ENCODE results near the gene CRB1.

Gene CRB1

DNA sequence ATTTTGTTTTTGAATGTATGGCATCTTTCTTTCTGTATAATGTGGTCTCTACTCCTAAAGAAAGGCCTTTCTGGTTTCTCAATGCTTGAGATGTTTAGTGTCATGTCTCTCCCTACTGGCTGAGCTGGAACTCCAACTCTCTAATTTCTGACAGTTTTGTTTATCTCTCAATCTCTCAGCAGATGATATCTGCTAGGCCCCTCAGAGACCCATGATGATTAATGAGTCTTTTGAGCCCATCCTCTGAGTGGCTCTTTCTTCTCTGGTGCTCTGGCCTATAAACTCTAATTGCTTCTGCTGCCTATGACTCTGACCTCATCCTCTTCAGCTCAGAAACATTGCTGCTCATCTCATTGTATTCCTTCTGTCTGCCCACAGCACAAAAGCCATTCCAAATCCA, 46.6 kb downstream of the CRB1 start:
- H3K4me3 Mint-ChIP-seq: no peak overlapping the region
- H3K9me3 Mint-ChIP-seq: no peaks in the 10 kb centered on the region
- no peaks in the 10 kb centered on the region for H3K27me3 Mint-ChIP-seq
- no peaks in the 10 kb centered on the region for H3K4me1 Mint-ChIP-seq (ENCODE audit: low read depth)
- H3K36me3 Mint-ChIP-seq (ENCODE audit: low read depth): no peaks in the 10 kb centered on the region
- no peak overlapping the region for H3K27ac Mint-ChIP-seq

DNA sequence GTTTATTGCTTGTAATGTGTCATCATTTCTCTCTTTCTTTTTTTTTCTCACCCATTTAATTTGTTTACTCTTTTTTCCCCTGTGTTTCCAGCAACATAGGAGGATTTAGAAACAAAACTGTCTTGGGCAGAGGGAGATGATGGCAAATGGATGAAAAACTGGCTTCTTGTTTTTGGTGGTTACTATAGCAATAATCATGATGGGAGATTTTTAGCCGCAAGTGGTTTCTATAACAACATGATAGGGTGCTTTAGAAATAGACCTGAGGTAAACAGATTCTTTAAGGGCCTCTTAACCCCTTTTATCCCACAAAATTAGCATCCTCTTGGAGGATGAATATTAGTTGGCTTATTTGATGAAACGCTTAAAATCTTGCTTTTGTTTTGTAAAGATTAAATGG, 51.6 kb downstream of the CRB1 start:
- H3K9me3 Mint-ChIP-seq: no peaks in the 10 kb centered on the region
- no peaks in the 10 kb centered on the region for H3K4me1 Mint-ChIP-seq (ENCODE audit: low read depth)
- H3K27ac Mint-ChIP-seq: no peak overlapping the region
- H3K27me3 Mint-ChIP-seq: no peaks in the 10 kb centered on the region
- H3K36me3 Mint-ChIP-seq (ENCODE audit: low read depth): no peaks in the 10 kb centered on the region
- H3K4me3 Mint-ChIP-seq: no peak overlapping the region

DNA sequence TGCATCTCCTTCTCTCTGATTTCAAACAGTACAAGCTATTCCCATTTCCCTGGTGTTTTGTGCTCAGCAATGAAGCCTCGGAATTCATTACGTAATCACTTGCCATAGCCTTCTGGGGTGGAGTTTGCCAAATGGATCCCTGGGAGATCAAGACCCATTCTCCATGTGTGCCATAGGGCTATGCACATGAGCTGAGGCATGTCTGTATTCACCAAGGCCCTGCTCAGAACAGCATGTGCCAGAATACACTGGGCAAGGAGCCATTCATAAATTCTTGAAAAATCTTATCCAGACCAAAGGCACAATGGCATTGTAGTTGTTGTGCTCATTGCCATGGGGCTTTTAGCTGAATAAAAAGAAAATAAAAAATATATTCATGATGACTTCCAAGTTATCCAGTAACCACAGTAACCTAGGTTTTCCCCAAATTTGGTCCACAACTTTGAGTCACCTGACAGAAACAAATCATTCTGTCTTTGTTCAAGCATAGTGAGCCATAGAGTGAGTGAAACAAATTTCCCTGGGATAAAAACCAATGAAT, 53.0 kb downstream of the CRB1 start:
- Mint-ChIP-seq H3K4me1 (ENCODE audit: low read depth) (no peaks in the 10 kb centered on the region), H3K27me3 (no peaks in the 10 kb centered on the region), H3K36me3 (ENCODE audit: low read depth) (no peaks in the 10 kb centered on the region), H3K4me3 (no peak overlapping the region), H3K27ac (no peak overlapping the region), H3K9me3 (no peaks in the 10 kb centered on the region)

DNA sequence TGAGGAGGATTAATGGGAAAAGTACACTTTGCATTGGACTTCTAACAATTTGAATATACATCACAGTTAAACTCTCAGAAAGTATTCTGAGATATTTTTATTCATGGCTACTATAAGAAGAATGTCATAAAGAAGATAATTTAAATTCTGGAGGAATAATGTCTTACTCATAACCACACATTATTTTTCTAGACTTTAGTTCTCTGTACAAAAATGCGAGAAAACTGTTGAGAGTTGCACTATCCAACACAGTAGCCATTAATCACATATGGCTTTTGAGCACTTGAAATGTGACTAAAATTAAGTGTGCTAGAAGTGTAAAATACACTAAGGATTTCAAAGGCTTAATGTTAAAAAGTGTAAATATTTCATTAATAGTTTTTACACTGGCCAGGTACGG, 53.8 kb downstream of the CRB1 start:
- H3K9me3 Mint-ChIP-seq: no peaks in the 10 kb centered on the region
- no peak overlapping the region for H3K27ac Mint-ChIP-seq
- H3K4me3 Mint-ChIP-seq: no peak overlapping the region
- no peaks in the 10 kb centered on the region for H3K27me3 Mint-ChIP-seq
- no peaks in the 10 kb centered on the region for H3K36me3 Mint-ChIP-seq (ENCODE audit: low read depth)
- no peaks in the 10 kb centered on the region for H3K4me1 Mint-ChIP-seq (ENCODE audit: low read depth)

DNA sequence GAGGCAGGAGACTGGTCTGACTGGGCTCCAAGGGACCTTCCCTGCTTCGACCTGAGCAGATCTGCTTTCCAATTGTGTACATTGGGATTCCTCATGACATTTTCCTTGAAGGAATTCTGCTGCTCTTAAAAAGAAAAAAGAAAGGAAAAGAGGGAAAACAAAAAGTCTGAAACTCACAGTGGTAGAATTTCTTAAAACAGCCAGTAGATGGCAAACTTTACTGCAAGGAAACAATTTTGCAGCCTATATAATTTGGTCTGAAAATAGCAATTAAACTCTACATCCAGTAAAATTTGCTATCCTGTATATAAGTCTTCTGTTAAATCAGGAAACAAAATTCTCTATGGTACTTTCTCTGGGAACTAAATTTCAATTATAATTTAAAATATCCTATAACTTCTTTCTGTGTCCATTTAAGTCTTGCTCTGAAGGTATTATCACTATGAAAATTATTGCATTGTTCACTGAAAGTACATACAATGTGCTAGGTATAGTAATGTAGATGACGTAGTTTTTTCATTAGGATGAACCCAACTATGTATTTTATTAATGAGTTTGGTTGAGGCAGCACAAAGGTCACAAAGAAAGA, 59.8 kb downstream of the CRB1 start:
- H3K36me3 Mint-ChIP-seq (ENCODE audit: low read depth): no peaks in the 10 kb centered on the region
- H3K4me3 Mint-ChIP-seq: no peak overlapping the region
- no peak overlapping the region for H3K27ac Mint-ChIP-seq
- no peaks in the 10 kb centered on the region for H3K4me1 Mint-ChIP-seq (ENCODE audit: low read depth)
- H3K27me3 Mint-ChIP-seq: no peaks in the 10 kb centered on the region
- H3K9me3 Mint-ChIP-seq: no peaks in the 10 kb centered on the region

DNA sequence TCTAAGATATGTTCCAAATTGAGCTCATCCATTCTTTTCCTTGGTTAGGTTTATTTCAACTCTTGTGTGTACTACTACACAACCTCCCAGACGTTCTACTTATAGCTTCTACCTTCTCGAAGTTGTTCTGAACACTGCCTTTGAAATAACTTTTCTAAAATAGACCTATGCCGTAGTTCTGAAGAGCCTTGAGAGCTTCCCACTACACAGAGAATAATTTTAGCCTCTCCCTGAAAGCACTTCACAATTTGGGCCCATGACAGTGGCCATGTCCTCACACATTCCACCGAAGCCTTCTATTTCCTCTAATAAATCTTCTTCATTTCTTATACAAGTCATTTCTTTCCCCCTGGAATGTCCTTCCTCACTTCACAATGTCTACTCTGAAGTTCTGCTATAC, 62.2 kb downstream of the CRB1 start:
- Mint-ChIP-seq H3K27me3 (no peaks in the 10 kb centered on the region), H3K4me1 (ENCODE audit: low read depth) (no peaks in the 10 kb centered on the region), H3K4me3 (no peak overlapping the region), H3K9me3 (no peaks in the 10 kb centered on the region), H3K36me3 (ENCODE audit: low read depth) (no peaks in the 10 kb centered on the region), H3K27ac (no peak overlapping the region)

DNA sequence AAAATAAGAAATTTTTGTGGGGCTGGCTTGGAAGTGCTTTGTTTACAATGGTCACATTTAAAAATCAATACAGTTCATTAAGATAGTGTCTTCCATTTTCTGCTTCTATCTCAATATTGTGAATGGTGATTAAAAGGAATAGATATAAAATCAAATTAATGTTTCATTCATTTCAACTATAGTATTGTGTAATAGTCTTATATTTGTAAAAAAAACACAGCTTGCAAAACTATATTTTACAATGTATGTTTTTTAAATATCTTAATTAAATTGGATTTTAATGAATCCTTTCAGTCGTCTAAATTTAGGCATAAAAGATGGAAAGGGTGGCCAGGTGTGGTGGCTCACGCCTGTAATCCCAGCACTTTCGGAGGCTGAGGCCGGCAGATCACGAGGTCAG, 63.5 kb downstream of the CRB1 start:
- Mint-ChIP-seq H3K4me1 (ENCODE audit: low read depth) (no peaks in the 10 kb centered on the region), H3K27ac (no peak overlapping the region), H3K36me3 (ENCODE audit: low read depth) (no peaks in the 10 kb centered on the region), H3K4me3 (no peak overlapping the region), H3K9me3 (no peaks in the 10 kb centered on the region), H3K27me3 (no peaks in the 10 kb centered on the region)

DNA sequence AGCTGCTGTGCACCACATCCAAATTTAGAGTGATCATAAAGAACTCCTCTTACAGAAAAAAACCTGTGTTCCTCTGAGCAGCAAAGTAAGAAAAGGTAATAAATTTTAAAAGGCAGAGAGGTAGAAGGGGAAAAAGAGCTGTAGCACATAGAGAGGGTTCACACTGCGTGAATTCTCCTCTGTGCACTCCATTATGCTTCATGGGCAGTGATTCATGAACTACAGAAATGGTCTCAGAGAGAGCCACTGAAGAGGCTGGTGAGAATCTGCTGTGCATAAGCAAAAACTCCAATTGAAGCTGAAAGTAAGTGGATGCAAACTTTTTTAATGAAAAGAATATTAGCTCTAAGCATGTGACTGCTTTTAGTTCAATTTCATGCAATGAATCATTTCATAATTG, 65.0 kb downstream of the CRB1 start:
- Mint-ChIP-seq H3K4me1 (ENCODE audit: low read depth) (no peaks in the 10 kb centered on the region), H3K27me3 (no peaks in the 10 kb centered on the region), H3K27ac (no peak overlapping the region), H3K36me3 (ENCODE audit: low read depth) (no peaks in the 10 kb centered on the region), H3K9me3 (no peaks in the 10 kb centered on the region), H3K4me3 (no peak overlapping the region)

DNA sequence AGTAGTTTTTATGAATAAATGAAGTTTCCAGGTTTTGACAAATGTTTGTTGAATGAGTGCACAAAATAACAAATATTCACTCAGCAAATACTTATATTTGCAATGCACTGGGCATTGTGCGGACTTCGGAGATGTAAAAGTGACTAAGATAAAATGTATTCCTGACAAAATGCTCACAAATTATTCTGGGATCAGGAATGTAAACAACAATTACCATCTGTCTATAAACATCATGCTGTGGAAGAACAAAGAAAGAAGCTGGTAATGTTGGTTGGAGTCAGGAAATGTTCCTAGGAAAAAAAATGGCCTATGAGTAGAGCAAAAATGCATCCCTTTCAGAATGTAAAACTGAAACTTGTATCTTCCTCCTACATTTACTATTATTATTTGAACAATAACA, 68.5 kb downstream of the CRB1 start:
- Mint-ChIP-seq H3K9me3 (no peaks in the 10 kb centered on the region), H3K27ac (no peak overlapping the region), H3K36me3 (ENCODE audit: low read depth) (no peaks in the 10 kb centered on the region), H3K4me3 (no peak overlapping the region), H3K4me1 (ENCODE audit: low read depth) (no peaks in the 10 kb centered on the region), H3K27me3 (peaks cover 6% of the 10 kb centered on the region)

DNA sequence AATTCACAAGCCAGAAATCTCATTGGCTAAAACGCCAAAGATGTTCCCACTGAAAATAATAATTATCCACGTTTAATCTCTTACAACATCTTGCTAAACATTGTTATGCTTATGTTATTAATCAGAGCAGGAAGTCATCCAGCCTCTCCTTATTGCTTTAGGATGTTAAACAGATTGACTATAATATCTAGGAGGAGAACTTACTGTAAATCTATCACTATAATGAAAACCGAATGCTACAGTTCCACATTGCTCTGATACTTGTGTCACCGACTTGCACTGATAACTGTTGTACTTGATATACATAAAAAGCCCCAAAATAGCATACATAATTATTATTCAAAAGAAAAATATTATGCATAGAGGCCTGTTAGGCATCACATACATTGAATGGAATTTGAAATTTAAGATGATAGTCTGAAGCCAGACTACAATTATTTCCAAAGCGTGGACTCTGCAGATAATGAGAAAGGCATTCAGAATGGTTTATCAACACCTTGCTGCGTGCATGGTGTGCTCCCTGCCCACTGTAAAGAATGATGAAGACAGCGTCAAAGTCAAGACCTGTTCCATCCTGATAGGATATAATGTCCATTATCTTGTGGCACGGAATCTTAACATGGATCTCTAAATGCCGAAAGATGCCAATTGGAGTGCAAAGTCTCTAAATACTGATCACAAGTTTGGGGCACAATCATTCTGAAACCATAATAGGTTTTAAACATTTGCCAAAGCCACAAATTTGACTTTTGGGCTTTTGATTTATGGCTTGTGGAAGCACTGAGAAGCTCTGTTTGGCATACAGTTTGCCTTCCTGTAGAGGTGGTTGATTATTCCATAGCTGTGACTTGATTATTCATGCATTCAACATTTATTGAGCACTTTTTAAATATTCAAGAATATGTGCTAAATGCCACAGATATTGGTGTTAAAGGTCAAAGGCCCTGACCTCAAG, 71.3 kb downstream of the CRB1 start:
- no peaks in the 10 kb centered on the region for H3K9me3 Mint-ChIP-seq
- no peaks in the 10 kb centered on the region for H3K36me3 Mint-ChIP-seq (ENCODE audit: low read depth)
- H3K27me3 Mint-ChIP-seq: peaks cover 10% of the 10 kb centered on the region
- H3K4me1 Mint-ChIP-seq (ENCODE audit: low read depth): no peaks in the 10 kb centered on the region
- H3K27ac Mint-ChIP-seq: no peak overlapping the region
- no peak overlapping the region for H3K4me3 Mint-ChIP-seq

DNA sequence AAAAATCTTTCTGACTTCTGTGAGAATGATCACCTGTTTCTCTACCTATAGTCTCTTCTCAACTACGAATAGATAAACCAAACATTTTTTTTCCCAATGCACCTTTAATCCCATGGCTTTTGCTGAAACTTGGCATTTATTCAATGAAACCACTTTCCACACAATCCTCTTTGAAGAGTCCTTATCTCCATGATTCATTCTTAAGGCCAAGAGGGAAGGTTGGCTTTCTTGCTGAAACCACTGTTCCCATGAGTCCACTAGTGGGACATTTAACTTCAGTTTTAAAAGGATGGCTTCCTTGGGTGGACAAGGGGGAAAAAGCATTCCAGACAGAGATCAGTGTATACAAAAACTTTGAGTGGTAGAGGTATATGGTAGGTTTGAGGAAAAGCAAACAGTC, 73.6 kb downstream of the CRB1 start:
- Mint-ChIP-seq H3K36me3 (ENCODE audit: low read depth) (no peaks in the 10 kb centered on the region), H3K27me3 (peaks cover 10% of the 10 kb centered on the region), H3K9me3 (no peaks in the 10 kb centered on the region), H3K4me3 (no peak overlapping the region), H3K4me1 (ENCODE audit: low read depth) (no peaks in the 10 kb centered on the region), H3K27ac (no peak overlapping the region)

DNA sequence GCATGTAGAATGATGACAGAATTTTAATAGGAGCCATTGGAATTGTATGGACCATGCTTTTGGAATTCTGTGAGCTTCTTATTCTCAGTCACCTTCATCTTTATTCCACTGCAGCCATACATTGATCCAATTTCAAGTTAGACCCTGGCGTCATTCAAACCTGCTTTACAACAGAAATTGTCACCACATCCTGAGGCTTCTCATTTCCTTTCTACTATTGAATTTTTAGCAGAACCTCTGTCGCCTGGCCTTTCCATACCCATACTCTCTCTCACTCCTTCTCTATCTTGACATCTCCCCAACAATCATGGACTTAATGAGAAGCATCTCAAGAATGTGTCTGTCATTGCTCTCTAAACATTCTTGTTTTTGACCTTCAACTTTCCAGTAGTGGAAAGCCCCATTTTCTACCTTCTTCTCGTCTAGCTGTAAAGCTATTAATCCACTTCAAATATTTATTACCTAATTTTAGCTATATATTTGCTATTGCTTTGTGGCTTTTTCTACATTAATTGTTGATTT, 74.1 kb downstream of the CRB1 start:
- Mint-ChIP-seq H3K4me3 (no peak overlapping the region), H3K9me3 (no peaks in the 10 kb centered on the region), H3K27ac (no peak overlapping the region), H3K36me3 (ENCODE audit: low read depth) (no peaks in the 10 kb centered on the region), H3K27me3 (peaks cover 10% of the 10 kb centered on the region), H3K4me1 (ENCODE audit: low read depth) (no peaks in the 10 kb centered on the region)

DNA sequence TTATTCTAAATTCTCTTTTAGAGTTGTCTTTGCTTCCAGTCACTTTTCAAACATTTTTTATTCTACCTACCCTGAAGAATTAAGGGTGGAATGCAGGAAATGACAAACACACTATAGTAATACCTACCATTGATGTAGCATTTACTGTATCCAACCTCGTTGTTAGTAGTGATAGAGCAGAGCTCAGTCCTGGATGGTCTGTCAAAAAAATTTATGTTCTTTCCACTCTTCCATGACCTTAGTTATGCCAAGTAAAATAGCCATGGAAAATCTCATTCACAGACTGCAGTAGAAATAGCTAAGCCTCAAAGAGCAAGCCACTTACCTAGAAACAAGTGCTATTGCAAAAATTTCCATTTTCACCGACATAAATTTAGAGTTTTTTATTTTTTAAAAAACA, 74.6 kb downstream of the CRB1 start:
- H3K36me3 Mint-ChIP-seq (ENCODE audit: low read depth): no peaks in the 10 kb centered on the region
- peaks cover 10% of the 10 kb centered on the region for H3K27me3 Mint-ChIP-seq
- H3K9me3 Mint-ChIP-seq: no peaks in the 10 kb centered on the region
- no peak overlapping the region for H3K27ac Mint-ChIP-seq
- no peak overlapping the region for H3K4me3 Mint-ChIP-seq
- no peaks in the 10 kb centered on the region for H3K4me1 Mint-ChIP-seq (ENCODE audit: low read depth)

DNA sequence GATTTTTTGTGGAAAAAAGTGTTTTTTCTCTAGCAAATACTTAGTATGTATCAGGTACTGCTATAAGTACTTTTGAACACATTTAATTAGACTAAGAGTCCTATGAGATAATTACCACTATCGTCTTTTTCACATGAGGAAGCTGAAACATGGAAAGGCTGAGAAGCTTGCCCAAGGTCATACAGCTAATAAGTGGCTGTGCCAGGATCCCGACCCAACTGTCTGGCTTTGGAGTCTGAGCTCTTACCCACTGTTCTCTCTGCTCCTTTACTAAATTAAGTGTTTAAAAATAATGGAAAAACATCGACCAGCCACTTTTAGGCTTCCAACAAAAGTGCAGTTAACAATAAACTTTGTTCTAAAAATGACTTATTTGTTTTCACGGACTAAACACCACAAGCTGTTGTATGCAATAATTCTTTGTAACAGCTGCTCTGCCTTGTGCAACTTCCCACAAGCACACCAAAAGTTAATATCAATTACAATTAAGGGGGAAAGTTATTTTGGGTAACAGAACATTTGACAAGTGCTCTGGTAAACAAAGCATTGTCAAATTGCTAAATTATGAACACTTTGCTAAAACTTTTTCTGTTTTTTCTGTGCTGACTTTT, 75.7 kb downstream of the CRB1 start:
- no peaks in the 10 kb centered on the region for H3K4me1 Mint-ChIP-seq (ENCODE audit: low read depth)
- H3K27ac Mint-ChIP-seq: no peak overlapping the region
- H3K36me3 Mint-ChIP-seq (ENCODE audit: low read depth): no peaks in the 10 kb centered on the region
- H3K4me3 Mint-ChIP-seq: no peak overlapping the region
- H3K27me3 Mint-ChIP-seq: peaks cover 10% of the 10 kb centered on the region
- H3K9me3 Mint-ChIP-seq: no peaks in the 10 kb centered on the region

DNA sequence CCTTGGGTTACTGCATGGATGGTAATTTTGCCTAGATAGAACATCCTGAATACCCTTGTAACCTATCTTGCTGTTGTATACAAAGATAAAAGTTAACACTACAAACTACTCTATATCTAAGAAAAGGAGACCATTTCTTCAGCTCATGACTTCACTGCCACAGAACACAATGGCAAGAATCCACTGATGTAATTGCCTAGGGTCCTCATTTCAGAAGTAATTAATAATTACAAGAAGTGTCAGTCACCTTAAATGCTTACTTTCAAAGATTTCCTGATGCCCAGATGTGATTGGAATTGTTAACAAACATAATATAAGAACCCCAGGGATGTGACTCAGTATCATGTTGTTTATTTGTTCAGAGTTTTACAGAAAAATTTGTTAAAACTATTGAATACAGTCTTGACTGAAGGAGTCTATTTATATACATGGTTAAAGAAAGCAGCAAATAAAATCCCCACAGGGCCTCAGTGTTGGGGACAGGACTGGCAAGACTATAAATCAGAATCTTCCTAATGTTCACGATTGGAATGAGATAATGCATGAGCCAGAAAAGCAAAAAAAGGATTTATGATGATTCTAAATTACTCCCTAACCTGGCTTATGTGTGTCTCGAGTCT, 83.9 kb downstream of the CRB1 start:
- Mint-ChIP-seq H3K36me3 (ENCODE audit: low read depth) (no peaks in the 10 kb centered on the region), H3K4me1 (ENCODE audit: low read depth) (no peaks in the 10 kb centered on the region), H3K9me3 (no peaks in the 10 kb centered on the region), H3K4me3 (no peak overlapping the region), H3K27ac (no peak overlapping the region), H3K27me3 (no peaks in the 10 kb centered on the region)
